Activated CD4-positive, alpha-beta T cell treated with anti-CD3 and anti-CD28 coated beads, Interleukin-2, Interleukin-6, amounts not matched to agents 100 ng/mL and 50 ng/mL, durations not matched to agents 16 hours and 8 hours (primary cell): ENCODE results near the gene MCF2L2.
"Not testable (repeated sequence)": the region's sequence is repeated elsewhere in the genome, so short reads cannot be mapped to it uniquely, and the experiment has no call there.

ENCODE experiments used
- DNase-seq: peaks from one replicate; pipeline ENCODE4 v3.0.0-alpha.2; 2020

Gene MCF2L2, protein sequence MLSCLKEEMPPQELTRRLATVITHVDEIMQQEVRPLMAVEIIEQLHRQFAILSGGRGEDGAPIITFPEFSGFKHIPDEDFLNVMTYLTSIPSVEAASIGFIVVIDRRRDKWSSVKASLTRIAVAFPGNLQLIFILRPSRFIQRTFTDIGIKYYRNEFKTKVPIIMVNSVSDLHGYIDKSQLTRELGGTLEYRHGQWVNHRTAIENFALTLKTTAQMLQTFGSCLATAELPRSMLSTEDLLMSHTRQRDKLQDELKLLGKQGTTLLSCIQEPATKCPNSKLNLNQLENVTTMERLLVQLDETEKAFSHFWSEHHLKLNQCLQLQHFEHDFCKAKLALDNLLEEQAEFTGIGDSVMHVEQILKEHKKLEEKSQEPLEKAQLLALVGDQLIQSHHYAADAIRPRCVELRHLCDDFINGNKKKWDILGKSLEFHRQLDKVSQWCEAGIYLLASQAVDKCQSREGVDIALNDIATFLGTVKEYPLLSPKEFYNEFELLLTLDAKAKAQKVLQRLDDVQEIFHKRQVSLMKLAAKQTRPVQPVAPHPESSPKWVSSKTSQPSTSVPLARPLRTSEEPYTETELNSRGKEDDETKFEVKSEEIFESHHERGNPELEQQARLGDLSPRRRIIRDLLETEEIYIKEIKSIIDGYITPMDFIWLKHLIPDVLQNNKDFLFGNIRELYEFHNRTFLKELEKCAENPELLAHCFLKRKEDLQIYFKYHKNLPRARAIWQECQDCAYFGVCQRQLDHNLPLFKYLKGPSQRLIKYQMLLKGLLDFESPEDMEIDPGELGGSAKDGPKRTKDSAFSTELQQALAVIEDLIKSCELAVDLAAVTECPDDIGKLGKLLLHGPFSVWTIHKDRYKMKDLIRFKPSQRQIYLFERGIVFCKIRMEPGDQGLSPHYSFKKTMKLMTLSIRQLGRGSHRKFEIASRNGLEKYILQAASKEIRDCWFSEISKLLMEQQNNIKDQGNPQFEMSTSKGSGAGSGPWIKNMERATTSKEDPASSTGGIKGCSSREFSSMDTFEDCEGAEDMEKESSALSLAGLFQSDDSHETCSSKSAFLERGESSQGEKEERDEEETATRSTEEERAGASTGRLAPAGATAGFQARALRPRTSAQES

GRCh38 chr3:183428447-183429211, at the start of gene MCF2L2:
MCF2L2 (minus strand) TSS chr3:183428619; CDS start chr3:183427977, 642 bp downstream.
- peak; percentile 87 for DNase-seq

DNA sequence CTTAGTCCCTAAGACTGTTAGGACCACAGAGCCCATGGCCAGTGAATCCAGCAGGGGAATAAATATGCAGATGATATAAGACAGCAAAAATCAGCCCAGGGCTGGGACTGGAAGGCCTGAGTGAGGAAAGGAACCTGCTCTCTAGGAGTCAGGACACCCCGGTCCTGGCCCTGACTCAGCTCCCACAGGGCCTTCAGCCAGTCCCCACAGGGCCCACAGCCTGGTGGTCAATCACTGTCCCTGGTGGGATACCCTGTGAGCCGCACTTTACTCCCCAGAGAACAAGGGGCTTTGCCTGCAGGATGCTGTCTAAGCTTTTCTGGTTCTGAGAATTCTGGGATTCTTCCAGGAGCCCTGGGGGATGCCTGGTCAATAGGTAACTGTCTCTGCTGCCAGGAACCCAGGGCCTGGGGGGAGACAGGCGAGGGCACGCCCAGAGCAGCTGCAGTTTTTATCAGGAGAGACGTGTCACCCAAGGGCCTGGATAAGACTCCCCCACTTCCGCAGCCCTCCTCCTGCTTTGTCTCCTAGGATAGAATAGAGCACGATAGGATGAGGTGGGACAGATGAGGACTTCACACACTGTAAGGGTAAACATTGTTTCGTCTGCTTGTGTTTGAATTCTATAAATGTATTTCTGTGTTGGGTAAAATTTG, 49.5 kb upstream of the MCF2L2 start:
- no peak for DNase-seq

DNA sequence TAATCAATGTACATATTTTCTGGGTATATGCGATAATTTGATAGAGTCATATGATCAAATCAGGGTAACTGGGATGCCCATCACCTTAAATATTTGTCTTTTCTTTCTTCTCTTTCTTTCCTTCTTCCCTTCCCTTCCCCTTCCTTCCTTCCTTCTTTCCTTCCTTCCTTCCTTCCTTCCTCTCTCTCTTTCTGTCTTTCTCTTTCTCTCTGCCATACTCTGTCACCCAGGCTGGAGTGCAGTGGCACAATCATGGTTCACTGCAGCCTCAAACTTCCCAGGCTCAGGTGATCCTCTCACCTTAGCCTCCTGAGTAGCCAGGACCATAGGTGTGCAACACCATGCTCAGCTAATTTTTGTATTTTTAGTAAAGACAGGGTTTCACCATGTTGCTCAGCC, 47.3 kb upstream of the MCF2L2 start:
- not testable (repeated sequence) for DNase-seq

GRCh38 chr3:183475016-183475763, 46.8 kb upstream of the MCF2L2 start:
- DNase-seq: no peak

DNA sequence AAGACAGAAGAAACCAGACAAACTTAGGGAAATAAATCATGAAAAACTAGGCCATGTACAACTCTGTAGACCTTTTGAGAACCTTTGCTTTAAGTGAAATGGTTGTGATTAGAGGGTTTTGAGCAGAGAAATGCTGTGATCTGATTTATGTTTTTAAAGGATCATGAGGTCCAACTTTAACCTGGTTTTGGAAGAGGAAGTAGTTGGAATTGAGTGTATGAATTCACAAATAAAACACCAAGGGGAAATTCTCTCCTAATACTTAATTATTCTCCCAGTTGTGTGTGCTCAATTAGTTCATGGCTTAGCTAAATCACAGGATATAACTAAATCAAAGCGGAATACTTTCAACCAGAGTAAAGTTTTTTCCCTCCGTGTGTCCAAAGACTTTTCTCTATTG, 45.5 kb upstream of the MCF2L2 start:
- no peak for DNase-seq

GRCh38 chr3:183472155-183472554, 43.7 kb upstream of the MCF2L2 start:
- DNase-seq: no peak

DNA sequence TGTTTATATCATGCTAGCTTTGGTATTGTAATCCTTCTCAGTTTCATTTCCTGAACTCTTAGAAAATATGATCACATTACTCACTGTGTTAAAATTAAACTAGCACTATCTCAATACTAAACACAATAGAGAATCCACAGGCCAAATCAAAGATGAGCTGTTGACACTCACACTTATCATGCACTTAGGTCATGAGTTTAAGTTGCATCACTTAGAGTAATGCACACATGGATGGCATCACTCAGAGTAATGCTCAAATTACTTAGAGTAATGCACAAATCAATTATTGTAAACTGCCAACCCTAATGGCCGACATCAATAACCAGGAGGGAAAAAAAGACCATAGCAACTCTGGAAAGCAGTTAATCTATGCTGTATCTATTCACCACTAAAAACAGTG, 40.0 kb upstream of the MCF2L2 start:
- DNase-seq: peak; percentile 19

DNA sequence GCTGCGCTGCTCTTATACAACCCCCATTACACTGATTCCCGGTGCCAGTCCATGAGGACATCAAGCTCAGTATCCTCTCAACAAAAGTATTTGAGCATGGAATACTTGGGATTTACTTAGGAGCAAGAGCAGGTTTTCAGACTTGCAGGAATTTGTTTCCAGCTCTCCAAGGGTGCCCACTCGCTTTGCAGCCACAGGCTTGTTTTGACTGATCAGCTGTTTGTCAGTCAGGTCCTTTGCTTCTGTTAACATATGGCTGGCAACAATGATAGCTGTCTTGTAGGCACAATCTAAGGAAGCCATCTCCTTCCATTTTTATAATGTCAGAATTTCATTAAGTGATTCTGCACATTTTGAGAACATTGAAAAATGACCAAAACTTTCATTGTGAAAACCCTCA, 38.2 kb upstream of the MCF2L2 start:
- no peak for DNase-seq

DNA sequence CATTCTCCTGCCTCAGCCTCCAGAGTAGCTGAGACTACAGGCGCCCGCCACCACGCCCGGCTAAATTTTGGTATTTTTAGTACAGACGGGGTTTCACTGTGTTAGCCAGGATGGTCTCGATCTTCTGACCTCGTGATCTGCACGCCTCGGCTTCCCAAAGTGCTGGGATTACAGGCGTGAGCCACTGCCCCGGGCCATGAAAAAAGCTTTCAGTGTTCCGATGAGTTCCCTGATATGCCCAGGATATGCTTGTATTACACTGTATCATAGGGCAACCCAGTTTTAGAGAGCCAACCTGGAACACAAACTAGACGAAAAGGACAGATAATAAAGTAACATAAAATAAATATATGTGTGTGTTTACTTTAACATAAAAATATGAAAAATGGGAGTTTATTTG, 37.3 kb upstream of the MCF2L2 start:
- DNase-seq: not testable (repeated sequence)

- DNase-seq: no peak
Measured at GRCh38 chr3:183464480-183464879, 36.1 kb upstream of the MCF2L2 start.

GRCh38 chr3:183460081-183461055, 31.9 kb upstream of the MCF2L2 start:
- DNase-seq: no peak

DNA sequence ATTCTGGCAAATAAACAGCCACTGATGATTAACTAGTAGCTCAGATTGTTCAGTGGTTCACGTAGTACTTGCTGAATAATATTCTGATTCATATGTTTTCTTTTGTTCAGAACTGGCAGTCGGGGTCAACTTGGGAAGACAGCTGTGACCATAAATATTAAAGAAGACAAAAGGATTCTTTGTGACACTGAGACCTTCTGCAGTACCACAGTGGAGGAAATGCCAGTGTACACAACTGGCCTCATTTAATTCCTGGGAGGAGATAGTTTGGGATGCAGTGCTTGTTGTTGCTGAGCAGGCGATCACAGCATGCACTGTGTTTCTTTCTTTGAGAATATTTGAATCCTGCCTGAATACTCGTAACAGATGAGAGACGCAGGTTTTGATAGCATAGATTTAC, 26.7 kb upstream of the MCF2L2 start:
- DNase-seq: no peak

GRCh38 chr3:183454064-183454463, 25.6 kb upstream of the MCF2L2 start:
- no peak for DNase-seq

GRCh38 chr3:183449791-183450190, 21.4 kb upstream of the MCF2L2 start:
- DNase-seq: no peak

DNA sequence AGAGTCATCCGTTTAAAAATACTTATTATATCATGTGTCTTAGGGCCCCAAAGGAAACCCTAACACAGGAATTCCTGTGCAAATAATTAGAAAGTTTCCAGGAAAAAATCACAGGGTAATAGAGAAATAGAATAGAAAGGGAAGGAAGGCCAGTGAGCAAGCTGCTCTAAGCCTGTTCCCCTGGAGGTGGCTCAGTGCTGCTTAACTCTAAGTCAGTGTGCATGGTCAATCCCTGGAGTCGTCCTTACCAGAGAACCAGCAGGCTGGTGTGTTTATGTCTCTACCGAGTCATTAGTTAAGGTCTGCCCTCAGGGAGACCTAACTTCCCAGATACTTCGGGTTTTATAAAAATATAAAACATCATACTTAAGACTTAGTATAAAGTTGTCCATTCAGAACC, 21.0 kb upstream of the MCF2L2 start:
- no peak for DNase-seq

GRCh38 chr3:183448369-183449128, 20.1 kb upstream of the MCF2L2 start:
- no peak for DNase-seq

- peak; percentile 92 for DNase-seq
Measured at GRCh38 chr3:183447206-183448001, 19.0 kb upstream of the MCF2L2 start.

- DNase-seq: no peak
Measured at GRCh38 chr3:183446838-183447205, 18.4 kb upstream of the MCF2L2 start.

DNA sequence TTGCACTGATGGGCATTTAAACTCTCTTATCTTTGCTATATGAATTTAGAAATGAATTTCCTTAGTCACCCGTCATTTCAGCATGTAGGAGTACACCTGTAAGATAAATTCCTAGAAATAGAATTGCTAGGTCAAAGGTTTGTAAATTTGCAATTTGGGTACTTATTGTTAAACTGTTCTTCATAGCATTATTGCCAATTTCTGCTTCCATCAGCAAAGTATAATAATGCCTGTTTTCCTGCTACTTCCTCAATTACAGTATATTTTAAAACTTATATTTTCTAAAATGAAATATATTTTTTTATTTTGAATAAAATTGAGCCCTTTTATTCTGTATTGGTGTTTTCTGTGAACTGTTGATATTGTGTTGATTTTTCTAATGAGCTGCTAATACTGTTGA, 16.3 kb upstream of the MCF2L2 start:
- DNase-seq: no peak
